Right cardiac atrium (tissue), 5 donors: ENCODE measurements around the gene HSPA9. TPM values are rescaled to one million over a fixed set of nuclear protein-coding genes. Genes with fewer than 3 reads are reported as not detected.

ENCODE experiments used
- ATAC-seq, 2 donors: fragments of 200-7000 bp; cut with Tn5 transposase; one replicate each; pipeline versions ENCODE4 v1.8.0 to v1.9.1; 2020; ENCODE audit warnings: moderate library complexity in 2 of 2, mild to moderate bottlenecking in 1 of 2
- DNase-seq, 3 donors: peaks; one replicate each; pipeline ENCODE4 v3.0.0-alpha.2; 2020
- H3K27ac ChIP-seq: one replicate; pipeline ENCODE4 v1.5.1; 2013; ENCODE audit warnings: mild to moderate bottlenecking, low read length, control low read depth, moderate library complexity
- H3K27me3 ChIP-seq: one replicate; pipeline ENCODE4 v1.6.1; 2013; ENCODE audit not compliant: control insufficient read depth, insufficient read depth
- H3K4me1 ChIP-seq: one replicate; pipeline ENCODE4 v1.6.1; 2013; ENCODE audit warnings: low read length; ENCODE audit not compliant: control insufficient read depth, insufficient read depth
- H3K4me3 ChIP-seq: one replicate; pipeline ENCODE4 v1.5.1; 2013; ENCODE audit warnings: low read length, control low read depth
- H3K9me3 ChIP-seq: one replicate; pipeline ENCODE4 v1.6.1; 2013; ENCODE audit warnings: low read length; ENCODE audit not compliant: control insufficient read depth
- WGBS: extraction: QIAGEN DNeasy Blood & Tissue Kit; methylation state at CpG from one replicate; pipeline ENCODE4 v1.1.7; 2013; 5-methylcytosine and 5-hydroxymethylcytosine counted together
- intact Hi-C, 4 donors: fragments of 100-400 bp; cut with DNase I; formaldehyde crosslinking; loops; one replicate each; pipeline versions ENCODE4 v1.11.0 to v1.14.0; 2022 to 2023
- polyA plus RNA-seq: library from polyadenylated mRNA; stranded (reverse); fragments of 200-250 nt; gene quantifications from one replicate; pipeline ENCODE4 v1.2.3, GENCODE V29; 2013
- total RNA-seq, 4 donors: library from RNA; stranded (reverse); fragmentation: NEBNext Ultra II Directional; extraction: Animal tissue kit (Norgen Biotek cat#: 25700); gene quantifications; one replicate each; pipeline ENCODE4 v1.2.1, GENCODE V29; 2021
- donor health status: healthy with polysubstance abuse.
- donor health status: DM: no; HTN: yes; CAD: no.
- donor health status: DM: no; HTN: no; CAD: no.
- donor health status: DM: no; HTN: yes; CAD: no; lungs with severe emphysema.
- donor health status: DM: yes; HTN: yes; CAD: no.

Gene HSPA9
- total and polyA plus RNA-seq, 5 donors: 170 to 242 (median 238) TPM

DNA sequence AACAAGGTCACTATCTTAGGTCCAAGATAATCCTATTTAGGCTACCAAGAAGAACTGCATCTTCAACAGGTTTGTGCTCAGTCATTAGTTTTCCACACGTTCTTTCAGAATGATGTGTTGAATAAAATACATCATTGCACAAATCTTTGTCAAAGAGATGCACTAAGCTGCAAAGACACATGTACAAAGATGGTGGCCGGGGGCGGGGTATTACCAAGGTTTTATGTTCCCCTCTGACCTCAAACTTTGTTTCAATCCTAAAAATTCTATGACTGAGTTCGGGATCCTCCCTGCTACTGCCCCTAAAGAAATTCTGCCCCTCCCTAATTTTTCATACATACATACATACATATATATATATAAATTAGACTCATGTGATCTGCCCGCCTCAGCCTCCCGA, 14.2 kb downstream of the HSPA9 start:
- intact Hi-C loops: no loop called here
- Histone ChIP-seq H3K4me1 (no peaks in the 10 kb centered on the region), H3K9me3 (no peaks in the 10 kb centered on the region), H3K4me3 (no peak overlapping the region), H3K27me3 (no peaks in the 10 kb centered on the region), H3K27ac (no peak overlapping the region)
- DNase-seq (peak in 1 of 3 donors; percentile 13), ATAC-seq (no peak)
- 95% methylated on average over 6 of the region's 6 CpGs for WGBS

DNA sequence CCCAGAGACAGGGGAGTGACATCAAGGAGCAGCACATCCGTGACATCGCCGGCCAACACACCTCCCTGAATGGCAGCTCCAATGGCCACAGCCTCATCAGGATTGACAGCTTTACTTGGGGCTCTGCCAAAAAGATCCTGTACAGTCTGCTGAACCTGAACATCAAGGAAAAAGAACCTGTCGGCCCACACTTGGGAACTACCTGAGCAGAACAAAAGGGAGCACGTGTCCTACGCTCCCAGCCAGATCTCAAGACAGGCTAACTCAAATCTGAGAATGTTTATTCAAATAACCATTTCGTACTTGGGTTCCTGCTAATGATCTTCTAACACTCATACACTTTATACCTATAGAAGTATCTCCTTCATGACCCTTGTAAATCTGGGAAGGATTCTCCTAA, 15.3 kb downstream of the HSPA9 start:
- H3K27me3 ChIP-seq: no peaks in the 10 kb centered on the region
- H3K9me3 ChIP-seq: no peaks in the 10 kb centered on the region
- no peak for ATAC-seq
- H3K4me3 ChIP-seq: no peak overlapping the region
- intact Hi-C loops: no loop called here
- H3K27ac ChIP-seq: no peak overlapping the region
- DNase-seq: no peak
- 92% methylated on average over 7 of the region's 7 CpGs for WGBS
- H3K4me1 ChIP-seq: no peaks in the 10 kb centered on the region

DNA sequence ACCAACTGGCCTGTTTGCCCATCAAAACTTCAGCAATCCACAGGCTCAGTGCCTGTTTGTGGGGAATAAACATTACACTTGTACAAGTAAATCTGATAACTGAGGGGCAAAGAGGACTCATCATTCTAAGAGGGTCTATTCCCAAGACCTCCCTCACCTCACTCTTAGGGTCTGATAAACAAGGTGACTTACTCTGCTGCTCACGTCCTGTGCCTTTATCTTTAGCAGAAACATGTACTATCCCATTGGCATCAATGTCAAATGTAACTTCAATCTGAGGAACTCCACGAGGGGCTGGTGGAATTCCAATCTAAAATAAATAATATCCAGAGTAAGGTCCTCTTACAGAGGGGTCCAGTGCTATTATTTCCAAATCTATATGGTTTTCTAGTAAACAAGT, 17.5 kb downstream of the HSPA9 start:
- DNase-seq (no peak), ATAC-seq (no peak)
- H3K27me3 ChIP-seq: no peaks in the 10 kb centered on the region
- H3K9me3 ChIP-seq: no peaks in the 10 kb centered on the region
- no peak overlapping the region for H3K27ac ChIP-seq
- H3K4me1 ChIP-seq: no peaks in the 10 kb centered on the region
- intact Hi-C loops: no loop called here
- H3K4me3 ChIP-seq: no peak overlapping the region
- WGBS: 87% methylated on average over 2 of the region's 2 CpGs

DNA sequence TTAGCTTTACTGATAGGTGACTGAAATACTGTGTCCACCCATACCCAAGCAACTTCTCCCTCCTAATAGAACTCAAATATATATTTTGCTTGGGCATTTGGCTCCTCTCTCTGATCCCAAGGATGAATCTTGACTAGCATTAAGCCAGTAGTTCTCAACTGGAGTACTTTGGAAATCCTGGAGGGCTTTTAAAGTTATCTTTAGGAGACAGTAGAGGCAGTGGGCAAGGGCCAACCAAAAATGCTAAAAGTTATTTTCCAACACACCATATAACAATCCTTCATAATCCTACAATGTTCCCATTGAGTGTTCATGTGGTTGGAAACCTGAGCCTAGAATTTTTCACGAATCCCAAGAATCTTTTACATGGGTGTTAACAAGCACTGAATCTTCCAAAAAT, 21.1 kb downstream of the HSPA9 start:
- no peak overlapping the region for H3K4me3 ChIP-seq
- H3K27me3 ChIP-seq: no peaks in the 10 kb centered on the region
- no peak overlapping the region for H3K27ac ChIP-seq
- intact Hi-C loops: no loop called here
- no peaks in the 10 kb centered on the region for H3K4me1 ChIP-seq
- ATAC-seq: no peak
- DNase-seq: no peak
- H3K9me3 ChIP-seq: no peaks in the 10 kb centered on the region
- 66% methylated on average over 1 of the region's 1 CpG for WGBS

DNA sequence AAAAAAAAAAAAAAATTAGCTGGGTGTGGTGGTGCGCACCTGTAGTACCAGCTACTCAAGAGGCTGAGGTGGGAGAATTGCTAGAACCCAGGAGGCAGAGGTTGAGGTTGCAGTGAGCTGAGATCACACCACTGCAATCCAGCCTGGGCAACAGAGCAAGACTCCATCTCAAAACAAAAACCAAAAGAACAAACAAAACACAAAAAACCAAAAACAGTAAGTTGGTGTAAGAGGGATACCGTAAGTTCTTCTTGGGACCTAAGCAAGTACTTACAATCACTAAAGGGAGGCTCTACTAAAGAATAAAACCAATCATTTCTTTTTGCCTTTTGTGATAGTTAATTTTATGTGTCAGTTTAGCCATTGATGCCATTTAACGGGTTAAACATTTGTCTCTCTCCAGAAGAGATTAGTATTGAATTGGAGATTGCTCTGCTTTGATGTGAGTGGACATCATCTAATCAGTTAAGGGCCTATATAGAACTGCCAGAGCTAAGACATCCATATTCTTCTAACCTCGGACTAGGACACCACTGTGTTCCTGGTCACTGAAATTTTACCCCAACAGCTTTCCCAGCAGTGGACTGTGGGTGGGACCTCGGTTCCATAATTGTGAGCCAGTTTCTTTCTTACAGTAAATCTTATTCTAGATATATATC, 21.6 kb downstream of the HSPA9 start:
- ATAC-seq: peak in 1 of 2 donors; percentile 11
- H3K9me3 ChIP-seq: no peaks in the 10 kb centered on the region
- H3K4me1 ChIP-seq: no peaks in the 10 kb centered on the region
- H3K27ac ChIP-seq: no peak overlapping the region
- no peak overlapping the region for H3K4me3 ChIP-seq
- 87% methylated on average over 5 of the region's 5 CpGs for WGBS
- DNase-seq: no peak
- intact Hi-C loops: no loop called here
- H3K27me3 ChIP-seq: no peaks in the 10 kb centered on the region

DNA sequence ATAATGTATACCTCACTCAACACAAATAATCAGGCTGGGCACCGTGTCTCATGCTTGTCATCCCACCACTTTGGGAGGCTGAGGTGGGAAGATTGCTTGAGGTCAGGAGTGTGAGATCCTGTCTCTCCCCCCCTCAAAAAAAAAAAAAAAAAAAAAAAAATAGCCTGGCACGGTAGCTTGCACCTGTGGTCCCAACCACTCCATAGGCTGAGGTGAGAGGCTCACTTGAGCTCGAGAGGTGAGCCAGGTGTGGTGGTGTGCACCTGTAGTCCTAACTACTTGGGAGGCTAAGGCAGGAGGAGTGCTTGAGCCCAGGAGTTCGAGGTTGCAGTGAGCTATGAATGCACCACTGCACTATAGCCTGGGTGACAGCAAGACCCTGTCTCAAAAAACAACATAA, 22.5 kb downstream of the HSPA9 start:
- Histone ChIP-seq H3K27ac (no peak overlapping the region), H3K9me3 (no peaks in the 10 kb centered on the region), H3K27me3 (no peaks in the 10 kb centered on the region), H3K4me1 (no peaks in the 10 kb centered on the region), H3K4me3 (no peak overlapping the region)
- ATAC-seq (peak in 1 of 2 donors; percentile 17), DNase-seq (no peak)
- WGBS: 91% methylated on average over 4 of the region's 4 CpGs
- intact Hi-C loops: no loop called here

DNA sequence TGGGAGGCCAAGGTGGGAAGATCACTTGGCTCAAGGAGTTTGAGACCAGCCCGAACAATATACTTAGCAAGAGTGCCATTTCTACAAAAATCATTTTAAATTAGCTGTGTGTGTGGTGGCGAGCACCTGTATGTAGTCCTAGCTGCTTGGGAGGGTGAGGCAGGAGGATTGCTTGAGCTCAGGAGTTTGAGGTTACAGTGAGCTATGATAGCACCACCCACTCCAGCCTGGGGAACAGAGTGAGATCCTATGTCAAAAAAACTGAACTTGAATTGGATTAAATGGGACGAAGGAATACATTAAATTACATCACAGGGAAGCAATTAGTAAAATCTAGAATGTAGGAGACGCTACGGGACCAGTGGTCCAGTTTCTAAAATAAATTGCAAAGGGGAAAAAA, 25.8 kb downstream of the HSPA9 start:
- H3K4me1 ChIP-seq: peaks cover 2% of the 10 kb centered on the region
- 96% methylated on average over 5 of the region's 5 CpGs for WGBS
- intact Hi-C loops: loop anchor here in 1 of 4 donors (10.0 kb wide), 1 partner anchor 85 kb away; the partner anchor contains the start of gene EGR1
- H3K27ac ChIP-seq: no peak overlapping the region
- H3K27me3 ChIP-seq: no peaks in the 10 kb centered on the region
- ATAC-seq (no peak), DNase-seq (no peak)
- no peak overlapping the region for H3K4me3 ChIP-seq
- H3K9me3 ChIP-seq: no peaks in the 10 kb centered on the region

DNA sequence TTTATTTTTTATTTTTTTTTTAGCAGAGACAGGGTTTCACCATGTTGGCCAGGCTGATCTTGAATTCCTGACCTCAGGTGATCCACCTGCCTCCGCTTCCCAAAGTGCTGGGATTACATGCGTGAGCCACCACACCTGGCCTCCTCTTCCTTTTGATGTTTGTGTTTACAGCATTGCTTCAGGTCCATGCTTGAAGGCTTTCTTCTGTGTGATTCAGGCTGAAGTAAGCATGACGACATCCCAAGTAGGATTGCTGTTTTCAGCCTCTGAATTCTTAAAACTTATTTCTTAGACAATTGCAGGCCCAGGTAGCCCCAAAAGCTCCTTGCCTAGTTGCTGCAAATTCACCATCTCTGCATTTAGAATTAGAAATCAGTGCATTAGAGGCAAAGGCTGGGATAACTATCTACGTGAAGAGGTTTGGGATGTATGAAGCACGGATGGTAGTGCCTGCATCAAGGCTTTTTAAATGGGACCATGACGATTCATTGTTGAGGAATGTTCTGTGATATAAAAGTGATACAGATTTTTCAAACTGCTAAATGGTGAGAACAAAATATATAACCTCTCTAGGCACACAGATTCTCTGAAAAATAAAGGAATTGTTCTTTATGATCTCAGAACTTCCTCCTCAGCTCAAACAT, 29.2 kb downstream of the HSPA9 start:
- Histone ChIP-seq H3K4me1 (peaks cover 3% of the 10 kb centered on the region), H3K27ac (no peak overlapping the region), H3K27me3 (no peaks in the 10 kb centered on the region), H3K9me3 (no peaks in the 10 kb centered on the region), H3K4me3 (no peak overlapping the region)
- intact Hi-C loops: loop anchor here in 1 of 4 donors (10.0 kb wide), 1 partner anchor 81 kb away; the partner anchor contains the start of gene EGR1
- ATAC-seq (no peak), DNase-seq (no peak)
- 77% methylated on average over 6 of the region's 6 CpGs for WGBS

DNA sequence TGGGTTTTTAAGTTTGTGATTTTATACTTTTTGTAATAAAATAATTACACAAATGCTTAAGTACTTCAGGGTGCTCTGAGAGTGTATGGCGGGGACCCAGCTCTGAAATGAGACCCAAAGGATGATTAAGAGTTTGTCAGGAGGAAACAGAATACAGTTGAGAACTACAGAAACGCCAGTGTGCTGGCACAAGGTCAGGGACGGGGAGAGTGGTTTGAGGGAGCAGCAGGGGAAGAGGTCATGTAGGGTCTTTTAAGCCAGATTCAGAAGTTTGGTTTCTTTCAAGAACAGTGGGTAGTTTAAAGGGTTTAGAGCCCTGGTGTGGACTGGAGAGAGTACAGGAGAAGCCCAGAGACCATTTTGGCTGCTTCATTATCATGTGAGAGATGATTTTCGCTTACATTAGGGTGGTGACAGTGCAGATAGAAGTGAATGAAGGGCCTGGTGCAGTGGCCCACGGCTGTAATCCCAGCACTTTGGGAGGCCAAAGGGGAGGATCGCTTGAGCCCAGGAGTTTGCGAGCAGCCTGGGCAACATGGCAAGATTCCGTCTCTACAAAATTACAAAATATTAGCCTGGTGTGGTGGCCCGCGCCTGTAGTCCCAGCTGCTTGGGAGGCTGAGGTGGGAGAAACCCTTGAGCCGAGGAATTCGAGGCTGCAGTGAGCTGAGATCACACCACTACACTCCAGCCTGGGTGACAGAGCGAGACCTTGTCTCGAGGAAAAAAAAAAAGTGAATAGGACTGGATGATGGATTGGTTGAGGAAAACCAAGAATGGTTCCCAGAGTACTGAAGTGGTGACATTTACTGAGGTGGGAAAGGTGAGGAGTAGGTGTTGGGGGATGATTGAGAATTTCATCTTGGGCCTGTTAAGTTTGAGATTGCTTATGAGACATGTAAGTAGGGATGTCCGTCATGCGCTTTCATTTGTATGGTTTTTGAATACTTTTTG, 30.7 kb downstream of the HSPA9 start:
- Histone ChIP-seq H3K27me3 (no peaks in the 10 kb centered on the region), H3K4me1 (peaks cover 3% of the 10 kb centered on the region), H3K9me3 (no peaks in the 10 kb centered on the region), H3K4me3 (peak overlapping the region; percentile 59), H3K27ac (peak overlapping the region; percentile 99)
- 52% methylated on average over 16 of the region's 16 CpGs for WGBS
- DNase-seq (peak in 1 of 3 donors; percentile 26), ATAC-seq (no peak)
- intact Hi-C loops: loop anchor here in 1 of 4 donors (10.0 kb wide), 1 partner anchor 80 kb away; the partner anchor contains the start of gene EGR1

DNA sequence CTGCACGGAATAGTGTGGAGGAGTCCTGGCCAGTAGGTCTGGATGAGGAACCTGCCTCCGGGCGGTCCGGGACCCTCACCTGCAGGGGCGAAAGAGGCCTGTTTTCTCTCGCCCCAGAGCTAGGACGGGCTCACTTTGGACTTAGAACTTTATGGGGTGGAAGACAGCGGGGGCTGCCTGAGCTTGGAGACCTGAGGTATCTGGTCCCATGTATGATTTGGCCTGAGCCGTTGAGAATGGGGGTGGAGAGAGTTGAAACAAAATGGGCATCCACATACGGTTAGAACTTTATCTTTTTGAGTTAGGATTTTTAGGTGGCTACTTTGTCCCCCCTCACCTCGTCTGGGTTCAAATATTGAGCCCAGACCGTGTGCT, 31.5 kb downstream of the HSPA9 start:
- ATAC-seq: peak; percentile 62 to 69
- 1% methylated on average over 12 of the region's 12 CpGs for WGBS
- Histone ChIP-seq H3K27me3 (no peaks in the 10 kb centered on the region), H3K4me1 (peaks cover 3% of the 10 kb centered on the region), H3K9me3 (no peaks in the 10 kb centered on the region), H3K4me3 (peak overlapping the region; percentile 59), H3K27ac (peak overlapping the region; percentile 99)
- intact Hi-C loops: loop anchor here in 1 of 4 donors (10.0 kb wide), 1 partner anchor 79 kb away; the partner anchor contains the start of gene EGR1
- no peak for DNase-seq
